Activated naive CD8-positive, alpha-beta T cell treated with anti-CD3 and anti-CD28 coated beads, Interleukin-2, amount 50 U/mL, for 16 hours (primary cell): ENCODE results near the gene RNF145.
"Not testable (repeated sequence)": the region's sequence is repeated elsewhere in the genome, so short reads cannot be mapped to it uniquely, and the experiment has no call there.

ENCODE experiments used
- DNase-seq: peaks from one replicate; pipeline ENCODE4 v3.0.0-alpha.2; 2020; ENCODE audit warnings: low read depth, low spot score

Gene RNF145

DNA sequence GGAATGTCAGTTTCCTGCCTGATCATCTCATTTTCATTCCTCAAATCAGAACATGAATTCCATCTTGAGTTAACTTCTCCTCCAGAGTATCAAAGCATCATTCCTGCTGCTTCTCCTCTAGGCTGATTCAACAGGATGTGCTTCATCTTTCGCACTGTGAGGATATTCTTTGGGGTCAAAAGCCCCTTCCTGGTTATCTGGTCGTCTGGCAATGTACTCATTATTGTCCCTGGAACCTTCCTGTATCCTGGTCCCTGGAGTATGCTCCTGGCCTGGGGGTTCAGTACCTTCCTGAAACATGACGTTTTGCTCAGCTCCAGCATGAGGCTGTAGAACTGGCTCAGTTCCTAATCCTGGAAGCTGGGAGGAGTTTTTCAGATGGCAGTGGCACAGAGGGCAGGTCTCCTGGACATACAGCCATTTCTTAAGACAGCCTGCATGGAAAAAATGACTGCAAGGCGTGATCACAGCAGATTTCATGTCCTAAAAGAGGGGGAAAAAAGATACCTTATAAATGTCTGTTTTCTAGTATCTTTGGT is 50.7 kb downstream of the RNF145 start:
- DNase-seq, result not testable (repeated sequence)

DNA sequence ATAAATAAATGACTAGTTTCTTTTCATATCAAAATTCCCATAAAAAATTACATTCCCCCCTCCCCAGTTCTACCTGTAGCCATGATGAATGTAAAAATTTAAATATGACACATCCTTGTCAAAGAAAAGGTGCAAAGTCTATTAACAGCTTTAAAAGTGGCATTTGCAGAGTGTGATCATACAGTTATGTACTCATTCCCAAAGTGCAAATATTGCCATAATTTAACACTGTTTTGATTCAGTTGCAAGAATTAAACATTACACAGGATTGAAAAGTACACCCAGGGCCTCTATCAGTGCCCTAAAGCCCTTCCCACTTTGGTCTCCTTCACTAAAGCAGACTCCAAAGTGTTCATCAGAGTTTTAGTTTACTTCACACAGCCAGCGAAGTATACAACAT is 51.8 kb downstream of the RNF145 start:
- no peak for DNase-seq

DNA sequence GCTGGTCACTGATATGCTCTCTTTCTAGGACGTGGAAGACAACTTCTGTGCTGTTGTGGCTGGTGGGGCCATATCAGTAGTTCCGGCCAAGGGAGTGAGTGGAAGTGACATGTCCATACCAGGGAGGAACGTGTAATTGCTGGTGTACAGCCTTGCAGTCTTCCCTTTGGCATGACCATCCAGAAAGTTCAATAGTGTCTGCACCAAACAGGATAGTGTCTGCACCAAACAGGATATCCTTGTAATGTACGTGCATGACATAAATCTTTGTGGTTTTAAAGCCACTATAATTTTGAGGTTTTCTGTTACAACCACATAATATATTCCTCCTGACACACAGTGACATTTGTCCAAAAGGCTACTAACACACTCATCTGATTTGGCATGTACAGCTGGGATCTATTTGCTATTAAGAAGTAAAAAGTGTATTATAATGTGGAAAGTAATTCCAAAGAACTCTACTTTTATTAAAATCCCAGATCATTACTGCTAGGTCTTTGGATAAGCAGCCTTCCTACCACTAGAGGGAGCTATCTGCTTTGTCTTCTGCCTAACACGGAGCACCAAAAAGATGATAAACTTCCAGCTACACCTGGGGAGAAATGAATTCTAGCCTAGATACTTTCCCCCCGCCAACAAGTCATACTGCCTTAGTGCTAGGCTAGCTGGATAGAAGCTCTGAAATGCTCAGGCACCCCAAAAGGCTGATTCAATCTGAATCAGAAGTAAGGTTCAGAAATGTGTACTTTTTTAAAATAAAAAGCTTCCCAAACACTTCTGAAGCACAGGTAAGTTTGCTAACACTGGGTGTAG is 52.7 kb downstream of the RNF145 start:
- DNase-seq, result no peak

DNA sequence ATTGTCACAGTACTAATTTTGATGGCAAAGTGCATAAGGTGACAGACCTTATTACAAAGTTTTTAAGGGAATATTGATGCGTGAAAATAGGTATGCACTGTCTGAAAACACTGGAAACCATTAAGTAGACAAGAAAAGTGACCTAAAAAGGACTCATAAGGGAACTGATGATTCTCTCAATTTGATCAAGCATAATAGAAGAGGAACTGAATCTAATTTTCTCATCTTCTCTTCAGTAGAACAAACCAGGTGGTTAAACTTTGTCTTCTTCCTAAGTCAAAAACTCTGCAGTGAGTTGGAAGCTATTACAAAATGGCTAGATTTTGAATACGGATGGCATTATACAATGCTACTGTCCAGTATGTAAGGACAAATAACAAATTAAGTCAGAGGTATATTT is 53.4 kb downstream of the RNF145 start:
- DNase-seq, result no peak

DNA sequence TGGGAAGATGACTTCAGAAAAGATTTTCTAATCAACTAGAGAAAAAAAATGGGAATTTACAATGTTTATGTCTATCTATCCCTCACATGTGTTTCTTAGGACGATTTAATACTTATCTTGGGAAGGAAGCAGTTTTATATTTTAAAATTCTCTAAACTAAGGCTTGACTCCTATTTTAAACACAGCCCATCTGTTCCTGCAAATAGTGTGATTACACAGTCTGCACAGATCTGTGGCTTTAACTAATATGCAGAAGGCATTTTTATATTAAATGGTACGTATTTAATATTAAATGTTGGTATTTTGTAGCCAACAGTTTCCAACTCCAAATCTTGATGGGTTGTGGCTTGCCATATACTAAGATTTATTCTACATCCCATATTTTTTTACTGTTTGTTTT is 56.5 kb downstream of the RNF145 start:
- no peak for DNase-seq

DNA sequence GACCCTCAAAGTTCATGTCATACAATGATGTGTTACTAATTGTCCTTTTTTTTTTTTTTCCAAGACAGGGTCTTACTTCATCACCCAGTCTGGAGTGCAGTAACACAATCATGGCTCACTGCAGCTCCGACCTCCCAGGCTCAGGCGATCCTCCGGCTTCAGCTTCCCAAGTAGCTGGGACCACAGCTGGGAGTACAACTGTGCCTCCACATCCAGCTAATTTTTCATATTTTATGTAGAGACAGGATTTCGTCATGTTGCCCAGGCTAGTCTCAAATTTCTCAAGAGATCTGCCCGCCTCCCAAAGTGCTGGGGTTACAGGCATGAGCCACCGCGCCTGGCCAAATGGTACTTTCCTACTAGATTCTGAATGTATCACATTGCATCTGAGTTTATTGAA is 60.3 kb downstream of the RNF145 start:
- DNase-seq, result no peak

DNA sequence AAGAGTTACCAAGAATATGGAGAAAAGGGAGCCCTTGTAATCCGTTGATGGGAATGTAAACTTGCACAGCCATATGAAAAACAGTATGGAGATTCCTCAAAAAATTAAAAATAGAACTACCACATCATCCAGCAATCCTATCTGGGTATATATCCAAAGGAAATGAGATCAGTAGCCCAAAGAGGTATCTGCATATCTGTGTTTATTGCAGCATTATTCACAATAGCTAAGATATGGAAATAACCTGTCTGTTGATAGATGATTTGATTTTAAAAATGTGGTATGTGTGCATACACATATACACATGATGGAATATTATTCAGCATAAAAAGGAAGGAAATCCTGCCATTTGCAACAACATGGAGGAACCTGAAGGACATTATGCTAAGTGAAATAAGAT is 61.4 kb downstream of the RNF145 start:
- no peak for DNase-seq

DNA sequence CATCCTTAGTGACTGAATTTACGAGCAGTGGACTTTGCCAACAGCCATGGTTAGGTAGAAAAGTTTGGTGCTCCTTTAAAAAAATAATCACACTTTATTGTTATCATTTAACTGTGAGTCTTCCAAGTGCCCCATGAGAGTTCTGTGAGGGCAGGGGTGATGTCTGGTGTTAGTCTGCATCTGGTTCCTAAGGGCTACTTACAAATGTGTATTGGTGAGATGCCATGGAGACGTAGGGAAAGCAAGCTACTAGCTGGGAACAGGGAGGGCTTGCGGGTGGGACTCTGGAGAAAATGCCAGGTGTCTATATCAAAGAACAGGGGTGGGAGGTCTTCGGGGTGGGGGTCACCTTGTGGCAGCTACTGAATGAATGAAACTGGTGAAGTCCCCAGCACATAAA is 62.5 kb downstream of the RNF145 start:
- DNase-seq, result no peak

DNA sequence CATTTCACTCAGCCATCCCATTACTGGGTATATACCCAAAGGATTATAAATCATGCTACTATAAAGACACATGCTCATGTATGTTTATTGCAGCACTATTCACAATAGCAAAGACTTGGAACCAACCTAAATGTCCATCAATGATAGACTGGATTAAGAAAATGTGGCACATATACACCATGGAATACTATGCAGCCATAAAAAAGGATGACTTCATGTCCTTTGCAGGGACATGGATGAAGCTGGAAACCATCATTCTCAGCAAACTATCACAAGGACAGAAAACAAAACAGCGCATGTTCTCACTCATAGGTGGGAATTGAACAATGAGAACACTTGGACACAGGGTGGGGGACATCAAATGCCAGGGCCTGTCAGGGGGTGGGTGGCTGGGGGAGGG is 64.2 kb downstream of the RNF145 start:
- not testable (repeated sequence) for DNase-seq

DNA sequence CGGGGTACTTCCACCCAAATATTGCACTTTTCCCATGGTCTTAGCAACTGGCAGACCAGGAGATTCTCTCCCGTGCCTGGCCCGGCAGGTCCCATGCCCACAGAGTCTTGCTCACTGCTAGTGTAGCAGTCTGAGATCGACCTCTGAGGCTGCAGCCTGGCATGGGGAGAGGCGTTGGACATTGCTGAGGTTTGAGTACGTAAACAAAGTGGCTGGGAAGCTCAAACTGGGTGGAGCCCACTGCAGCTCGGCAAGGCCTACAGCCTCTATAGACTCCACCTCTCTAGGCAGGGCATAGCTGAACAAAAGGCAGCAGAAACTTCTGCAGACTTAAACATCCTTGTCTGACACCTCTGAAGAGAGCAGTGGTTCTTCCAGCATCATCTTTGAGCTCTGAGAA is 69.6 kb downstream of the RNF145 start:
- DNase-seq, result no peak

DNA sequence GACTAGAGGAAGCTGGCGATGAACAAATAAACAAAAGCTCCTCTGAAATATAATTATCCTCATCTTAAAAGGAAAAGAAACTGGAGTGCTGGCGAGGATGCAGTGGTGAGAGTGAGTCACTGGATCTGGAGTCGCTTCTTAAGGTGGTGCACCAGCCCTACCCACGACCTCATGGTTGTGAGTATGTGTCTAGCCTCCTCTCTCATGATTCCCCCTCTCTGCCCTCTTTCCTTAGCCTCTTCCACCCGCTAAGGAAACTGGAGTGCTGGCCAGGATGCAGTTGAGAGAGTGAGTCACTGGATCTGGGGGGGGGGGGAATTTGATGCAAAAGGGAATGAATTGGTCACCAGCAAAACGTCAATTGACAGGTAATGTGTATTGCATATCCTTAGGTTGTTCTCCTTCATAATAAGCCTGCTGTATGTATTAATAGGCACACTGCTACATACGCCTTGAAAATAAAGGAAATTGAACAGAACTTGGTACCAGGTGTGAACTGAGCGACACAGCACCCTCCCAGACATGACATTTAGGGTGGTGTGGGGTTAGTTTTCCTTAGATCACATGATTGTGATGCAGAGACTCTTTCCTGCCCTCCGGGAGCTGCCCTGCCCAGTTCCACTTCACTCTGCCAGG is 73.3 kb downstream of the RNF145 start:
- DNase-seq, result no peak

DNA sequence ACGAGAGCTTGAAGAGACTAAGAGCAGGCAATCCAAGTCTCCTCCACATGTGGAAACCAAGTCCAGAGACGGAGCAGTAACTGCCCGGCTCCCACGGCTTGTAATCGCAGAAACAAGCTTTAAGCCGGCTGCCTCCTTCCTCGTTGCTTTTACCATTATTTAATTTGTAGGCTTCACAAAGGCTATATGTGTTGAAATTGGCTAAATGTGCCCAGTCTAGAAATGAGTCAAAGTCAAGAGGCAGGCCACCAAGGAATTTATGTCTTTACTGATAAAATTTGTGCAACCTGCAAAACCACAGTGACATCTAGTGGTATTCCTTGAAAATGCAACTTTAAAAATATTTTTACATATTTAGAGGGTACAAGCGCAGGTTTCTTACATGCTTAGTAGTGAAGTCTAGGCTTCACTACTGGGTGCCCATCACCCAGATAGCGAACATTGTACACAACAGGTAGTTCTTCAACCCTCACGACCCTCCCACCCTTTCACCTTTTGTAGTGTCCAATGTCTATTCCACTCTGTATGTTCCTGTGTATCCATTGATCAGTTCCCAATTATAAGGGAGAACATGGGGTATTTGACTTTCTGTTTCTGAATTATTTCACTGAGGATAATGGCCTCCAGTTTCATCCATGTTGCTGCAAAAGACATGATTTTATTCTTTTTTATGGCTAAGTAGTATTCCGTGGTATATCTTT is 76.2 kb downstream of the RNF145 start:
- DNase-seq, result no peak

DNA sequence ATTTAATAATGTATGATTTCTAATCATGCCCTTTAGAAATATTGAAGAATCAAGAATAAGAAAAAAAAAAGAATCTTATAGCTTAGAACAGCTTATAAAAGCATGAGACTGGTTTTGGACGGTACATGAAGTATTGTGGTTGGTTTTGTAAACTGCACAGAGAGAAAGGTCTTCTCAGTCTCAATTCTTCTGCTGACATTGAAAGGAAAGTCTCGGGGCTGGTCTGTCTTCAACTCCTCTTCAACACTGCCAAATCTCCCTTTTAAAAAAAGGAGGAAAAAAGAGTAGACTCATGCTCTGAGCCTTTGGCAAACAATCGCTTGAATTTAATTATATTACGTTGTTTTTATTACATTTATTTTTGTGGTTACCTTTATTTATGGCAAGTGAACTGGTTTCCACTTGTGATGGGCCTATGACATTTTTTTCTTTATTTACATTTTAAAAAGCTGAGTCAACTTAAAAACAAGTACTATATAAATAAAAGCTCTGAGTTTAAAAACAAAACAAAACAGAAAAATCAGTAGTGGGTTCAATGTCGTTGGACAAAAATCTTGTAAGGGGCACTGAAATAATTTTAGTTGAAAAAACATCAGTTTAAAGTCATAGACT is 76.8 kb downstream of the RNF145 start:
- no peak for DNase-seq

DNA sequence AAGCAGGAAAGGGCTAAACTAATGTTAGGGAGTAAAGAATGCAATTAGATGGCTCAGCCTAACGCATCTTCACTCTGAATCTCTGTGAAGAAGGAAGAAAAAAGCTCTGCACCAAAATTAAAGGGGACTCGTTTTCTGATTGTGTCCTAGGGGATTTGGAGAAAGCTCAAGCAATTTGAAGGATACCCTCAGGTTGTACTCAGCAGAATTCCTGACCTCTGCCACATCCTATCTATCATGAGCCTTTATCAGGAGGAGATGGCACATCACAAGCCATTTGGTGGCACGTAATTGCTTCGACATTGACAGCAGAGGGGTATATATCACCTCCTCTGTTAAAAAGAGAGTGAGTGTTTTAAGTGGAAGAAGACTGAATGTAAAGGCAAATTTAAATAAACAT is 77.4 kb downstream of the RNF145 start:
- no peak for DNase-seq

DNA sequence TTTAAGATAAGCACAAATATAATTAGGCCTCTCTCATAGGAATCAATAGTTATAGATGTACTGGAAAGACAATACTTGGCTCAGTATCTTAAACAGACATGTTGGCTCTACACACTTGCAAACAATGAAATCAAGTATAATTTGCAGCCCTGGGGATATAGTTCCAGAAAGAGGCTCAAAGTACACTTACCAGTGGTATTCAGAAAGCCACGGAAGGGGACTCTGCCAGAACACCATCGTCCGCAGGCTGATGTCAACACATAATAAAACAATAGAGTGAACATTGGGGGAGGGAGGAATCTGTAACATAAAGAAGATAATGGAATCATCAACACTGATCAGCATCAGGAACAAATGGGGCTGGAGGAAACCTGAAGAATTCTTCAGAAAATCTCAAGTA is 78.5 kb downstream of the RNF145 start:
- no peak for DNase-seq

DNA sequence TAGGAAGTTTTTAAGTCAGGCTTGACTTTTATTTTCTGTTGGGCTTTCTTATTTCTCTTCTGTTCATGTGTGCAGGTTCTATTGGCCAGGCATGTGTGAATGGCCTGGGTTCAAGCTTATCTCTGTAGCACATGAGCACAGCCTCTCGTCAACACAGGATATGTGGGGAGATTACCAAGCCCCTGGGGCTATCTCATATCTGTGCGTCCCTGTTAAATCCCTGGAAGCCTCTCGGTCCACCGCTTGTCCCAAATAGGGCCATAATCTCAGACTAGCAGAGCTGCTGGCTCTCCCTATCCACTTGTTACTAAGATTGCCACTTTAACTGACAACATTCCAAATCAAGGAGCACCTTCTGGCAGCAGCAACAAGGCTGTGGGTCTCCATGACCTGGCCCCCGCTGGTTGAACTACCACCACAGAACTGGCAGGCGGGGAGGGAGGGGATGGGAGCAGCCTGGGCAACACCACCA is 81.2 kb downstream of the RNF145 start:
- no peak for DNase-seq

DNA sequence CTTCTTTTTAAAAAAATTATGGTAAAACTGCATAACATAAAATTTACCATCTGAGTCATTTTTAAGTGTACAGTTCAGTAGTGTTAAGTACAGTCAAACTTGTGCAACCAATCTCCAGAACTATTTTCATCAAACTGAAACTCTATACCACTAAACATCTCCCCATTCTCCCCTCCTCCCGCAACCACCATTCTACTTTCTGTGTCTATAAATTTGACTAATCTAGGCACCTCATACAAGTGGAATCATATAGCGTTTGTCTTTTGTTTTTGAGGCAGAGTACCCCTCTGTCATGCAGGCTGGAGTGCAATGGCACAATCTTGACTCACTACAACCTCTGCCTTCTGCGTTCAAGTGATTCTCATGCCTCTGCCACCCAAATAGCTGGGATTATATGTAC is 85.7 kb downstream of the RNF145 start:
- no peak for DNase-seq

DNA sequence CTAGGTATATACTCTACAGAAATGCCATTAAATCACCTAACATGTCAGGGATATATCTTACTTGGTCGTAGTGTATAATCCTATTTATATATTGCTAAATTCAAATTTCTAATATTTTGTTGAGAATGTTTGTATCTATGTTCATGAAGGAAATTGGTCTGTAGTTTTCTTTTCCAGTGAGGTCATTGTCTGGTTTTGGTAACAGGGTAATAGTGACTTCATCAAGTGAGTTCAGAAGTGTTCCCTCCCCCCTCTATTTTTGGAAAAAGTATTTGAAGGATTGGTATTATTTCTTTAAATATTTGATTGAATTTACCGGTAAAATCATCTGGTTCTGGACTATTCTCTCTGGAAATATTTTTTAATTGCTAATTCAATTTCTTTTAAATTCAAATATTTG is 86.2 kb downstream of the RNF145 start:
- DNase-seq, result no peak

DNA sequence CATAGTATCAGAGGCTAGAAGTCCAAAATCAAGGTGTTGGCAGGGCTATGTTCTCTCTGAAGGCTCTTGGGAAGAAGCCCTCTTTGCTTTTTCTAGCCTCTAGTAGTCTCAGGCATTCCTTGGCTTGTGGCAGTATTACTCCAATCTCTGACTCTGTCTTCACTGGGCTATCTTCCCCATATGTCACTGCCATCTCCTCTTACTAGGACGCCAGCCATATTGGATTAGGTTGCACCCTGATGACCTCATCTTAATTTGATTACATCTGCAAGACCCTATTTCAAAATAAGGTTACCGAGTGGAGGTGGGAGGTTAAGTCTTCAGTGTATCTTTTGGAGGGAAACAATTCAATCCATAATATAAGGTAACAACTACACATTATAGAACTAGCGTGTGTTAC is 88.3 kb downstream of the RNF145 start:
- DNase-seq, result no peak

DNA sequence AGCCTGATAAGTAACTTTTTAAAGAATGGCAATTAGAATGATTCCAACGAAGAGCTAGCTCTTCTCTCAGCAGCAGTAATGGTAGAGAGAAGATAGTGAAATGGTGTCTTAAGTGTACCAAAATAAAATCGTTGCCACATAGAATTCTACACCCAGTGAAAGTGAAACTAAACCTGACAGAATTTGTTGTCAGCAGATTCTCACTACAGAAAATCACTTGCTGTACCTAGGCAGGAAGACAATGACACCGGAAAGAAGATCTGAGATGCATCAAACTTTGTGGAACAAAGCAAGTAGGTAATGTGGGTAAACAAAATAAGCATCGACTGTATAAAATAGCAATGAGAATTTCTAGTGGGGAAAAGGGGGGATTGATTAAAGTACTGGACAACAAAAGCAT is 88.9 kb downstream of the RNF145 start:
- DNase-seq, result no peak

DNA sequence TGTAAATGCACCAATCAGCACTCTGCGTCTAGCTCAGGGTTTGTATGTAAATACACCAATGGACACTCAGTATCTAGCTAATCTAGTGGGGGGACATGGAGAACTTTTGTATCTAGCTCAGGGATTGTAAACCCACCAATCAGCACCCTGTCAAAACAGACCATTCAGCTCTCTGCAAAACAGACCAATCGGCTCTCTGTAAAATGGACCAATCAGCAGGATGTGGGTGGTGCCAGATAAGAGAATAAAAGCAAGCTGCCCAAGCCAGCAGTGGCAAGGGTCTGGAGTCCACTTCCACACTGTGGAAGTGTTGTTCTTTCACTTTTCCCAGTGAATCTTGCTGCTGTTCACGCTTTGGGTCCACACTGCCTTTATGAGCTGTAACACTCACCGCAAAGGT is 89.5 kb downstream of the RNF145 start:
- DNase-seq, result not testable (repeated sequence)
